HepG2 (cell line): ENCODE results near the gene HDAC5. TPM values are rescaled to one million over a fixed set of nuclear protein-coding genes. Genes with fewer than 3 reads are reported as not detected.
A peak's percentile ranks its signal among the peaks of the same experiment; 100 is the strongest.

Source experiments
- E2F1 ChIP-seq: sonication (generic); formaldehyde crosslinking; IDR thresholded peaks from 2 replicates; pipeline ENCODE4 v1.5.0; 2020; ENCODE audit warnings: missing genetic modification reagents
- GLI4 ChIP-seq: sonication (generic); formaldehyde crosslinking; IDR thresholded peaks from 2 replicates; pipeline ENCODE4 v1.5.1; 2020; ENCODE audit warnings: missing genetic modification reagents, mild to moderate bottlenecking, moderate library complexity, borderline replicate concordance
- HES4 ChIP-seq: sonication (generic); formaldehyde crosslinking; IDR thresholded peaks from 2 replicates; pipeline ENCODE4 v1.9.0; 2021; ENCODE audit warnings: mild to moderate bottlenecking, missing genetic modification reagents, borderline replicate concordance
- HMG20A ChIP-seq: IDR thresholded peaks from 2 replicates; pipeline ENCODE4 v1.6.1; 2016; ENCODE audit warnings: borderline replicate concordance
- HNRNPK ChIP-seq: fragments of 200-400 bp; formaldehyde crosslinking; IDR thresholded peaks from 2 replicates; pipeline ENCODE4 v1.6.1; 2018; ENCODE audit warnings: low read length, low read depth, moderate library complexity, mild to moderate bottlenecking; ENCODE audit not compliant: poor library complexity, severe bottlenecking
- HOXA3 ChIP-seq: sonication (generic); formaldehyde crosslinking; IDR thresholded peaks from 2 replicates; pipeline ENCODE4 v1.5.0; 2020; ENCODE audit warnings: missing genetic modification reagents
- MAFG ChIP-seq: sonication (generic); formaldehyde crosslinking; IDR thresholded peaks from 2 replicates; pipeline ENCODE4 v1.5.1; 2020; ENCODE audit warnings: mild to moderate bottlenecking, missing genetic modification reagents
- MTA1 ChIP-seq: sonication (generic); formaldehyde crosslinking; IDR thresholded peaks from 2 replicates; pipeline ENCODE4 v1.4.0; 2020; ENCODE audit warnings: missing genetic modification reagents, mild to moderate bottlenecking, borderline replicate concordance
- NFATC3 ChIP-seq: sonication (generic); formaldehyde crosslinking; IDR thresholded peaks from 2 replicates; pipeline ENCODE4 v1.5.1; 2020; ENCODE audit warnings: mild to moderate bottlenecking, missing genetic modification reagents
- RCOR2 ChIP-seq: IDR thresholded peaks from 2 replicates; pipeline ENCODE4 v1.6.1; 2016; ENCODE audit warnings: missing biosample characterization, missing genetic modification reagents
- SAP130 ChIP-seq: IDR thresholded peaks from 2 replicates; pipeline ENCODE4 v1.6.1; 2016; ENCODE audit warnings: low read depth
- SKI ChIP-seq: fragments of 450-650 bp; IDR thresholded peaks from one replicate; pipeline ENCODE4 v1.6.1; 2018; ENCODE audit warnings: mild to moderate bottlenecking; ENCODE audit not compliant: partially characterized antibody
- UBTF ChIP-seq: sonication (generic); formaldehyde crosslinking; IDR thresholded peaks from 2 replicates; pipeline ENCODE4 v1.4.0; 2020; ENCODE audit warnings: mild to moderate bottlenecking, missing genetic modification reagents
- ZBED4 ChIP-seq: sonication (generic); formaldehyde crosslinking; IDR thresholded peaks from 2 replicates; pipeline ENCODE4 v1.4.0; 2020; ENCODE audit warnings: missing genetic modification reagents, borderline replicate concordance
- ZNF574 ChIP-seq: sonication (generic); formaldehyde crosslinking; IDR thresholded peaks from 2 replicates; pipeline ENCODE4 v1.4.0; 2020; ENCODE audit warnings: missing genetic modification reagents
- ZSCAN30 ChIP-seq: sonication (generic); formaldehyde crosslinking; IDR thresholded peaks from 2 replicates; pipeline ENCODE4 v1.5.0; 2020; ENCODE audit warnings: mild to moderate bottlenecking, missing genetic modification reagents
- polyA plus RNA-seq, 8 experiments: library from polyadenylated mRNA; depleted of rRNA in 3 of 8; stranded (reverse) in 7 of 8; unstranded in 1 of 8; fragments of >200 nt; fragmentation: Illumina TruSeq in 4 of 8; extraction: Trizol in 4 of 8; gene quantifications; 2 replicates each; pipeline versions ENCODE4 v1.2.1 to v1.2.3, GENCODE V29; 2011 to 2016; ENCODE audit warnings: low read depth in 4 of 8, missing spikeins in 1 of 8, mixed read lengths in 1 of 8; ENCODE audit not compliant: insufficient read depth in 1 of 8
- total RNA-seq, 5 experiments: library from RNA; depleted of rRNA; stranded (reverse); fragments of >200 nt; fragmentation: Illumina TruSeq; extraction: Trizol; gene quantifications; 2 replicates each; pipeline ENCODE4 v1.2.3, GENCODE V29; 2016; ENCODE audit warnings: low read depth in 1 of 5
- TF ChIP-seq, protein P1 (sequence below): sonication (generic); formaldehyde crosslinking; conservative IDR thresholded peaks from 2 replicates; pipeline ENCODE4 v1.8.1; 2023; ENCODE audit warnings: missing genetic modification reagents

HDAC5 gene
- total and polyA plus RNA-seq, 2 of the 13 experiments (the other 11 are each of a cell fraction or from before 2014, with no cell fraction given), result 46.4 to 85.4 TPM

GRCh38 chr17:44110823-44111633 is 12.4 kb downstream of the HDAC5 start (continued):
- no peak for TF ChIP-seq E2F1 (CRISPR knock-in tag)
- no peak for TF ChIP-seq MAFG
- peak; percentile 79; the same call in 1 of the 2 replicates for TF ChIP-seq HMG20A (CRISPR knock-in tag)
- peak; percentile 90 for TF ChIP-seq ZNF574
- TF ChIP-seq MTA1 (CRISPR knock-in tag), result peak; percentile 99
- TF ChIP-seq ZBED4, result peak; percentile 81
- TF ChIP-seq HES4, result peak; percentile 90
- no peak; the same call in 1 of the 2 replicates for TF ChIP-seq ZSCAN30
- peak; percentile 84; the same call in 1 of the 2 replicates for TF ChIP-seq GLI4 (CRISPR knock-in tag)
- no peak for TF ChIP-seq NFATC3 (CRISPR knock-in tag)
- peak; percentile 97 for TF ChIP-seq RCOR2 (CRISPR knock-in tag)
- peak; percentile 72 for TF ChIP-seq HNRNPK
- TF ChIP-seq, protein P1, sequence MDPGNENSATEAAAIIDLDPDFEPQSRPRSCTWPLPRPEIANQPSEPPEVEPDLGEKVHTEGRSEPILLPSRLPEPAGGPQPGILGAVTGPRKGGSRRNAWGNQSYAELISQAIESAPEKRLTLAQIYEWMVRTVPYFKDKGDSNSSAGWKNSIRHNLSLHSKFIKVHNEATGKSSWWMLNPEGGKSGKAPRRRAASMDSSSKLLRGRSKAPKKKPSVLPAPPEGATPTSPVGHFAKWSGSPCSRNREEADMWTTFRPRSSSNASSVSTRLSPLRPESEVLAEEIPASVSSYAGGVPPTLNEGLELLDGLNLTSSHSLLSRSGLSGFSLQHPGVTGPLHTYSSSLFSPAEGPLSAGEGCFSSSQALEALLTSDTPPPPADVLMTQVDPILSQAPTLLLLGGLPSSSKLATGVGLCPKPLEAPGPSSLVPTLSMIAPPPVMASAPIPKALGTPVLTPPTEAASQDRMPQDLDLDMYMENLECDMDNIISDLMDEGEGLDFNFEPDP (CRISPR knock-in tag), result no peak
- TF ChIP-seq HOXA3 (CRISPR knock-in tag), result peak; percentile 91
- peak; percentile 95 for TF ChIP-seq SKI
- TF ChIP-seq SAP130 (CRISPR knock-in tag), result peak; percentile 99
- peak; percentile 97 for TF ChIP-seq UBTF
